ENCODE data around the gene DOK5. TPM values are rescaled to one million over a fixed set of nuclear protein-coding genes. Genes with fewer than 3 reads are reported as not detected.

DOK5 gene
- total and polyA plus RNA-seq, 2 of the 4 experiments (the other 2 are of a cell fraction) = 2.8 to 3.9 TPM

DNA sequence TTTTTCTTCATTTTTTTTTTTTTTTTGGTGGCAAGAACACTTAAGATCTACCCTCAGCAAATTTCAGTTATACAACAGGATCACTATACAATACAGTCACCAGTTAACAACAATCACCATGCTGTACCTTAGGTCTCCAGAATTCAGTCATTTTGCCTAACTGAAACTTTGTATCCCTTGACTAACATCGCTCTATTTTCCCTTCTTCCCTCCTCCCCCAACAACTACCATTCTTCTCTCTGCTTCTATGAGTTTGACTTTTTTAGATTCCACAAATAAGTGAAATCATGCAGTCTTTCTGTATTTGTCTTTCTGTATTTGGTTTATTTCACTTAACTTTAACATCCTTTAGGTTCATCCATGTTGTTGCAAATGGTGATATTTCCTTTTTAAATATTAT, 42.4 kb upstream of the DOK5 start:
- no peak overlapping the region for H3K4me2 ChIP-seq (ENCODE audit: low read depth, low read length)
- no peak overlapping the region for H2BK20ac ChIP-seq (ENCODE audit: low read depth, low read length)
- no peak overlapping the region for H3K4ac ChIP-seq (ENCODE audit: low read depth, low read length)
- no peak overlapping the region for H3K9ac ChIP-seq (ENCODE audit: low read depth, low read length)
- no peaks in the 10 kb centered on the region for H4K20me1 ChIP-seq (ENCODE audit: insufficient read depth, low read length)
- no peak overlapping the region for H3K56ac ChIP-seq (ENCODE audit: extremely low read depth, insufficient read depth, low read length)
- no peak overlapping the region for H3K23ac ChIP-seq (ENCODE audit: low read depth, low read length)
- no peak overlapping the region for H3K27ac ChIP-seq (ENCODE audit: insufficient read depth, low read length)
- in situ Hi-C loops (cut with MboI; ENCODE audit: low sequenced_read_pairs) (no loop called here), dilution Hi-C loops (cut with HindIII; ENCODE audit: low sequenced_read_pairs, unreplicated experiment) (no loop called here), intact Hi-C loops (cut with micrococcal nuclease) (no loop called here)
- no peak overlapping the region for H4K8ac ChIP-seq (ENCODE audit: low read depth in 2 of 2, low read length in 2 of 2)
- H3K79me1 ChIP-seq (ENCODE audit: low read depth in 1 of 2, low read length in 2 of 2) = no peaks in the 10 kb centered on the region
- no peak overlapping the region for H4K5ac ChIP-seq (ENCODE audit: low read depth, low read length)
- H2AK5ac ChIP-seq (ENCODE audit: low read depth, low read length) = no peak overlapping the region
- CTCF ChIA-PET = no interaction called here
- no peaks in the 10 kb centered on the region for H3K4me1 ChIP-seq (ENCODE audit: control insufficient read depth, insufficient read depth, low read length)
- H3K4me3 ChIP-seq (ENCODE audit: insufficient read depth, low read depth, low read length) = no peak overlapping the region
- no peak overlapping the region for H2AK9ac ChIP-seq (replicated peaks; ENCODE audit: low read depth, low read length, poor library complexity)
- no peaks in the 10 kb centered on the region for H3K36me3 ChIP-seq (ENCODE audit: control insufficient read depth, insufficient read depth, low read length)
- TF ChIP-seq, protein P1, sequence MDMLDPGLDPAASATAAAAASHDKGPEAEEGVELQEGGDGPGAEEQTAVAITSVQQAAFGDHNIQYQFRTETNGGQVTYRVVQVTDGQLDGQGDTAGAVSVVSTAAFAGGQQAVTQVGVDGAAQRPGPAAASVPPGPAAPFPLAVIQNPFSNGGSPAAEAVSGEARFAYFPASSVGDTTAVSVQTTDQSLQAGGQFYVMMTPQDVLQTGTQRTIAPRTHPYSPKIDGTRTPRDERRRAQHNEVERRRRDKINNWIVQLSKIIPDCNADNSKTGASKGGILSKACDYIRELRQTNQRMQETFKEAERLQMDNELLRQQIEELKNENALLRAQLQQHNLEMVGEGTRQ (IDR thresholded peaks at IDR 0.05; ENCODE audit: low read depth, low read length) = no peak
- no peak for TF ChIP-seq BHLHE40 (IDR thresholded peaks at IDR 0.05; ENCODE audit: low read depth, low read length)
- no peak for TF ChIP-seq RAD21 (IDR thresholded peaks at IDR 0.05; ENCODE audit: low read length)
- no peak for TF ChIP-seq SMC3 (IDR thresholded peaks at IDR 0.05; ENCODE audit: low read depth, low read length)
- TF ChIP-seq POLR2A (IDR thresholded peaks at IDR 0.05; ENCODE audit: low read depth, low read length) = no peak
- H2BK120ac ChIP-seq (ENCODE audit: low read depth, low read length) = no peak overlapping the region
- no peak overlapping the region for H3K18ac ChIP-seq (ENCODE audit: low read depth, low read length)
- no peaks in the 10 kb centered on the region for H3K9me3 ChIP-seq (ENCODE audit: control insufficient read depth, insufficient read depth, low read length)
- BruUV-seq (replicated peaks) = no TSS peak
- no peaks in the 10 kb centered on the region for H3K9me1 ChIP-seq (ENCODE audit: insufficient read depth, low read length)
- H2AFZ ChIP-seq (replicated peaks; ENCODE audit: low read length, poor library complexity) = no peak overlapping the region
- no peak overlapping the region for H2BK5ac ChIP-seq (ENCODE audit: low read depth, low read length, poor library complexity, severe bottlenecking)
- DNase-seq (no peak), ATAC-seq (ENCODE audit: low read depth) (no peak)
- H3K27me3 ChIP-seq (ENCODE audit: control insufficient read depth, insufficient read depth, low read length) = no peaks in the 10 kb centered on the region
- POLR2A ChIA-PET (ENCODE audit: unreplicated experiment) = no interaction called here
- H3K14ac ChIP-seq (replicated peaks; ENCODE audit: low read depth, low read length) = no peak overlapping the region
- no peak overlapping the region for H4K91ac ChIP-seq (ENCODE audit: insufficient read depth, low read depth, low read length)
- whole genome bisulfite sequencing, 2 experiments (ENCODE audit: extremely low coverage in 2 of 2, insufficient read length in 1 of 2) = no CpG with 5 or more reads among the region's 1 CpG
- H2BK15ac ChIP-seq (ENCODE audit: low read depth, low read length) = no peak overlapping the region
